HCT116 (cell line): ENCODE results near the gene PRR20D.
"Not testable (repeated sequence)": the region's sequence is repeated elsewhere in the genome, so short reads cannot be mapped to it uniquely, and the experiment has no call there.

Experiments used
- CTCF ChIP-seq, 3 experiments: fragments of 200-600 bp in 1 of 3; sonication (generic) in 1 of 3; IDR thresholded peaks in 2 of 3; conservative IDR thresholded peaks in 1 of 3; 2 replicates each; pipeline ENCODE4 v1.5.1; 2012 to 2017; ENCODE audit warnings: low read depth in 2 of 3, low read length in 2 of 3, antibody characterized with exemption in 1 of 3, borderline replicate concordance in 1 of 3, control low read depth in 1 of 3, mild to moderate bottlenecking in 1 of 3, mixed read lengths in 1 of 3, mixed run types in 1 of 3, moderate library complexity in 1 of 3; ENCODE audit not compliant: insufficient read depth in 1 of 3
- RAD21 ChIP-seq: IDR thresholded peaks from 2 replicates; pipeline ENCODE4 v1.6.1; 2012; ENCODE audit warnings: low read depth, mild to moderate bottlenecking
- ZBTB33 ChIP-seq: IDR thresholded peaks from 2 replicates; pipeline ENCODE4 v1.6.1; 2011; ENCODE audit warnings: mild to moderate bottlenecking, low read length, moderate library complexity; ENCODE audit not compliant: insufficient replicate concordance; ENCODE audit errors: extremely low read depth

- TF ChIP-seq RAD21; ZBTB33; CTCF (IDR thresholded peaks at IDR 0.05 in 2 of 3, conservative IDR thresholded peaks at IDR 0.05 in 1 of 3; ENCODE audit: borderline replicate concordance in 1 of 3, insufficient read depth in 1 of 3, low read depth in 2 of 3, low read length in 2 of 3): not testable (repeated sequence)
These were observed 20.0 kb upstream of the PRR20D start, which contains the start of gene PRR20A for GRCh38 chr13:57140235-57140968.
